Stimulated activated CD8-positive, alpha-beta memory T cell treated with anti-CD3 and anti-CD28 coated beads, Interleukin-7, amount 100 ng/mL, for 4 hours (primary cell): Measurements from ENCODE around the gene ALDOC.
"Not testable (repeated sequence)": the region's sequence is repeated elsewhere in the genome, so short reads cannot be mapped to it uniquely, and the experiment has no call there.

Source experiments
- DNase-seq, 2 donors: peaks; one replicate each; pipeline ENCODE4 v3.0.0-alpha.2; 2020; ENCODE audit warnings: low read depth in 2 of 2

Gene ALDOC

DNA sequence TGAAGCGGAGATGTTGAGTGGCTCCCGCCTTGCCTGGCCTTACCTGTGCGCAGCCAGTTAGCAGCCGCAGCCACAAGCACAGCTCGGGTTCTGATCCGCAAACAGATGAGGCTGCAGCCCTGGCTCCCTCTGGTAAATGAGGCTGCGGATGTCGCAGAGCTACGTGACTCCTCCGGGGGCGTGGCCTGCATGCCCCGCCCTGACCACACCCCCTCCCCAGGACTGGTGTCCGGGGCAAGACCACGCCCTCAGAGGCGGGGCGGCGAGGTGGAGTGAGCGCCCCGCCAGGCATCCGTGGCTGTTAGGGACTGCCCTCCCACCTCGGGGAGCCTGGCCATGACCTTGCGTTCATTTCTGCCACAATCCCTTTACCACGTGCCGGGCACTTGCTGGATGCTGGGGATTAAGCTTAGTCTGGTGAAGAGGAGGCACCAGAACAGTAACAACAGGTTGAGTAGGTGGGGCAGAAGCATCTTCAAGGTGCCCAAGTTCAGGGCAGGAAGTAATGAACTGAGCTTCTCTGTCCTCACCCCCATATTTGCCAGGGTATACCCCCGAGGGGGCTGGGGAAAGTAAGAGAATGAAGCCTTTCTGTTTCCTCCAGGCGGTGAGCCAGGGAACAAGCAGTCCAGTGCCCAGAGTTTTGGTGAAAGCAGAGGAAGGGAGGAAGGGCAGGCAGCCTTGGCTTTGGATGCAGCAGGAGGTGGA lies at the start of gene ALDOC:
Gene ALDOC, minus strand, starts transcription at position 138 of the 708 bp plus-strand sequence. CDS start 1,363 bp downstream, outside the sequence.
- DNase-seq, result peak; percentile 90 to 98

DNA sequence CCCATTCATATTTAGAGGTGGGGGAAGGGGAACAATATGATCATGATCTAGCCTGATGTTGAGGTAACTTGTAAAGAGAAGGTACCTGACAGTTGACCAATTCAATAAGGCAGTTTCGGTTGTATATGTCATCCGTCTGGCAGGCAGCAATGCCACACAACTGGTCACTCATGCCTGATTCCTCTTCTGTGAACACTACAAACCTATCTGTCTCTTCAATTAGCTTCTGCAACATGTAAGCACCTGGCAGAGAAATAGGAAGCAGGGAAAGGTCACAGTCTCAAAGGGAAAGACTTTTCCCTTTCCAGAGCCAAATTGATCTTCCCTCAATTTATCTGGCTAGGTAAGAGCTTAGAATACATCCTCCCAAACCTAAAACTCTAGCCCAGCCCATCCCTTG lies 47.5 kb upstream of the ALDOC start:
- DNase-seq, result no peak

- DNase-seq, result no peak
Measured at GRCh38 chr17:28623696-28624095, 47.0 kb upstream of the ALDOC start.

GRCh38 chr17:28622186-28622585 lies 45.5 kb upstream of the ALDOC start:
- no peak for DNase-seq

- DNase-seq, result no peak
Measured at GRCh38 chr17:28620010-28620409, 43.3 kb upstream of the ALDOC start.

DNA sequence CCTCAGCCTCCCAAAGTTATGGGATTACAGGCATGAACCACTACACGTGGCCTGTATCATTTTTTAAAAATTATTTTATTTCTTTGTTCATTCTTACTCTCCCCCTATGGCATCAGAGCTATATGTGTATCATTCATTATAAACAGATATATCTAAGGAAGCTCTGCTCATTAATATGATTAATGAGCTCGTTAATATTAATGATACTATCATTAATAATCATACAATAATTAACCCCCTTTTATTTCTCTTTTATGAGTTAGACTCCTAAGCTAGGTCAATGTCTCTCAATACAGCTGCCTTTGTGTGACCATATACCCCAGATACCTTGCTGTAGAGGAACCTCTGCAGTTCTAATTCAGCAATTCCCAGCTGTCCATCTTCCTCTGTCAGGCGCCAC lies 41.8 kb upstream of the ALDOC start:
- no peak for DNase-seq

DNA sequence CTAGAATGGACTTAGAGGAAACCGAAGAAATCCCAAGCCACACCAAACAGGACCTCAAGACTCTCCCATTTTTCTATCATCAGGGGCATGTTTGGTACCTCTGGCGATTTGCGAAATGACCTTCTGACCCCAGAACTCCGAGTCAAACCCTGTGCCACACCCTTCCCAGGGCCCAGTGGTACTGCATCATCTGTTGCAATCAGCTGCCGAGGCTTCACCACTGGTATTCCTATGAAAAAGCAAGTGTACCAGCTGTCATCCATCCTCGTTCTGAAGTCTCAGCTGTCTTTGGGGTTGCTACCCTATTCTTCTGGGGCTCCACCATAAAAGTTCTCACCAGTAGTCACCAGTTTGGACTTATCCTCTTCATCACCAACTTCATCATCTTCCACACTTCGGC lies 39.6 kb upstream of the ALDOC start:
- no peak for DNase-seq

DNA sequence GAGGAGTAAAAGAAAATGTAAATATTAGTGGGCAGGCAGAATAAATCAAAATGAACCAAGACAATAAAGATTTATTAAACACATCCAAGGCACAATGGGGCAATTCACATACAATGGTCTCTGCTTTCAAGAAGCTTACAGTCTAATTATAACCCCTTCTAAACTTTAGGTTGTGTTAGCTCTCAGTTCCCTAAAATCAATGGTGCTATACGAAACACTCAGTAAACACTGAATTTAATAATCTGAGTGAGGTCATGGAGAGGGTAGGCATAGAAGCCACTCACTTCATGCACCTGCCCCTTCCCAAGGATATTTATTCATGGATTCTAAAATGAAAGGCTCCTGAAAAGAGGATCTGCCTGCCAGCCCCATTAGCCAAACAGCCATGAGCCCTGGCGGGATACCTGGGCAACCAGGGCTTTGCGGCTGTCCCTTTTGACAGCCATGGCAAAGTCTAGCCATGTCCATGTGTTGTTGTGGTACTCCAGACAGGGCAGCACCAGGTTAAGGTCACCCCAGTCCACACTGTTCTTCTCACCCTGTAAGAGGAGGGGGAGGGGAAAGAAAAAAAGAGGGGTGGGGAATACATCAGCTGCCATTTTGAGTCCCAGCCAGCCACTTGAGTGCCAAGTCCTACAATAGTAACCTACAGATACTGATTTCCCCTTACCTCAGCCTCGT lies 38.7 kb upstream of the ALDOC start:
- no peak for DNase-seq

GRCh38 chr17:28613931-28614381 lies 37.3 kb upstream of the ALDOC start, which contains the start of gene RSKR:
RSKR (minus strand) TSS chr17:28614185; CDS start chr17:28614161, 24 bp downstream.
- no peak for DNase-seq

DNA sequence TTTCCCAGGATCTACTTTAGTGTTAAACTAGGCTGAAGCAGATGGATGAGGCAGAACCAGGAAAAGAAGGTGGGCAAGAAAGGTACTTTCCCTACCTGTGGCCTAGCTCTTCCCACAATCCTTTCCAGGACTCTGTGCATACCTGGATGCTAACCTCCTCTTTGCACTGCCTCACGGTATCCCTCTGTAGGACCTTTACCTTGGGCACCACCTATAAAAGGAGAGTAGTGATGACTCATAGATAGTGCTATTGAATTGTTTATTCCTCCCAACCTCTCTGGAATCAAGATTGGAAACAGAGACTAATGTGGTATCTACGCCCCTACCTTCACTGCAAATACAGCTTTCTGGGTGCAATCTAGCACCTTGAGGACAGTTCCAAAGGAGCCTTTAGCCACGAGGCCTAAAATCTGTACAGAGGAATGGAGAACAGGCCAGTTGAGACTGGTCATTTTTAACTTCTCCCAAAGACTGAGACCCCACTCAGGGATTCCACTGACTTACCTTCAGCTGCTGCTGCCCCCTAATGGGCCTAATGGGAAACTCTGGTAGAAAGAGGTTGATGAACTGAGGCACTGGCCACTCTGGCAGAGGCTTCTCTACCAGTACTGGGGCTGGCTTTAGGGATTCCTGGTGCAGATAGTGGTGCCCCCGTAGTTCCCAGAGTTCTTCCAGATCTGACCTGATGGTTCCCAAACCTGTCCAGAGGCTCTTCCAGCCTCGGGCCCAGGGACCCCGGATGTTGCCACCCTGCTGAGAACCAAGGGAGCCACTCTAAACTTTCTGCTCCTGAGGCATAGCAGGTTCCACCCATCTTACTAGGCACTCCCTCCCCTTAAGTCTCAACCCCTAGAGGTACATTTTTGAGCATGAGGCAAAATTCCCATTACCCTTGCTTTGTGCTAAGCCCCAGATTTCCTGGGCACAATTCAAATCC lies 36.5 kb upstream of the ALDOC start:
- peak in 1 of 2 donors; percentile 9 for DNase-seq

- no peak for DNase-seq
Measured at GRCh38 chr17:28612531-28612930, 35.8 kb upstream of the ALDOC start.

DNA sequence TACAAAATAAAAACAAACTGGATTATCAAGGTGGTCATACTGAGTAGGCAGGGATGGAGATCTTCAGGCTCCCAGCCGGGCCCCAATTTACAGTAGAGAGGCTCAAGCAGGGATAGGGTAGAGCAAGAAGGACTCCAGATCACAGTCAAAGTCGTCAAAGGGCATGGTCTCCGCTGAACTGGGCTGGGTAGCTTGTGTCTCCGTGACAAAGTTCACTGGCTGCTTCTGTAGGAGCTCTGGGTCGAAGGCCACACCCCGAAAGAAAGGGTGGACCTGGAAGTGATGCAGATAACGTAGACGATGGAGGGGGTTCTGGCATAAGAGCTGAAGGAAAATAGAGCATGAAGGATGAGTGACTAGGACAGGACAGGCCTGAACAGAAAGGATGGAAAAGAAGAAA lies 33.7 kb upstream of the ALDOC start:
- no peak for DNase-seq

DNA sequence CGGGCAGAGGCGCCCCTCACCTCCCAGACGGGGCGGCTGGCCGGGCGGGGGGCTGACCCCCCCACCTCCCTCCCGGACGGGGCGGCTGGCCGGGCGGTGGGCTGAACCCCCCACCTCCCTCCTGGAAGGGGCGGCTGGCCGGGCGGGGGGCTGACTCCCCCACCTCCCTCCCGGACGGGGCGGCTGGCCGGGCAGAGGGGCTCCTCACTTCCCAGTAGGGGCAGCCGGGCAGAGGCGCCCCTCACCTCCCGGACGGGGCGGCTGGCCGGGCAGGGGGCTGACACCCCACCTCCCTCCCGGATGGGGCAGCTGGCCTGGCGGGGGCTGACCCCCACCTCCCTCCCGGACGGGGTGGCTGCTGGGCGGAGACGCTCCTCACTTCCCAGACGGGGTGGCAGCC lies 27.3 kb upstream of the ALDOC start:
- not testable (repeated sequence) for DNase-seq

DNA sequence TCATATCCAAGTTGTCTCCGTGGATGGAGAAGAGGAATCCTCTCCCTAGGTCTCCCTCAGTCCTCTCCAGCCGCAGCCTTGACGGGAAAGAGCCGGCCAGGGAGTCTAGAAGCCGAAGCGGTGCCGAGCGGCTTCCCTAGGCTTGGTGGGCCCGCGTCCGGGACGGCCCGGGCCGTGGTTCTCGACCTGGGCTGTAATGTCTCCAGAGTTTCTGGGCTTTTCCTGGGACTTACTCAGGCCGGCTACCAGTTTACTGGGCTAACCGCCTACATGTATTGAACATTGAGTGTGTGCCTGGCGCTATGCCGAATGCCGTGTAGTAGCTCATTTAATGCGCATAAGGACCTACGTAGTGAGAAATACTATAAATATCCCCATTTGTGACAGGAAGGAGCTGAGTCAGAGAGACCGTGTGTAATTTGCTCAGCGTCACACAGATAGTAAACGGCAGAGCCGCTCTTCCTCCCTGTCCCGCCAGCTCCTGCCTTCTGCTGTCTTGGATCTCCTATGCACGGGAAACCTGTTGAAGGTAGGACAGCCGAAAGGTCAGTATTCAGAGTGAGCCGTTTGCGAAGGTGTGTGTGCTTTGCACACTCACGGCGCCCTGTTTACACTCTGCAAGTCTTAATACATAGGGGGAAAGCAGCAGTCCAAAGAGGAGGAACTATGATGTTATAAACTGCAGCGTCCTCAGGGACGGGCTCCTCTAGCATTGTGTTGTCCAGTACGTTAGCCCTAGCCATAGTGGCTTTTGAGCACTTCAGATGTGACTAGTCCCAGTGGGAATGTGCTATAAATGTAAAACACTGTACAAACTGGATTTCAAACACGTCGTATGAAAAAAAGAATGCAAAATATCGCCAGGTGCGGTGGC lies 22.9 kb upstream of the ALDOC start:
- DNase-seq, result peak; percentile 54

GRCh38 chr17:28598799-28599310 lies 22.2 kb upstream of the ALDOC start, which contains the start of gene SPAG5:
SPAG5 (minus strand) TSS chr17:28599025; CDS start chr17:28598946, 79 bp downstream.
- DNase-seq, result peak; percentile 85 to 90

DNA sequence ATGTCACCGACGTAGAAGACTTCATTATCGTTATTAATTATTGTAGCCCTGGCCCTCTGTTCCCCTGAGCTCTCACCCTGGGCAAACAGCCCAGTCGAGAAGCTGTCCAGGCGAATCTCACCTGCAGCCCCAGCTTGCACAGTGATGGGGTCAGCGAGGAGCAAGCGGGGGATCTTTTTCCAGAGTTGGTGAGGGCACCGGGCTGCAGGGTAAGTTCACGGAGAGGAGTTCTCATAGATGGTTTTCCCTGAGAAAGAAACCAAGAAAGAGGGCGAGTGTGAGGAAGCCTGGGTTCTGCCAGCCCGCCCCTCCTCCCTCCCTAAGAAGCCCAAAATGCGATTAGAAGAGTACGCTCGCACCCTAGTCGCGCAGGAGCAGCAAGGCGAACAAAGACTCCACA lies 21.7 kb upstream of the ALDOC start:
- no peak for DNase-seq

- DNase-seq, result no peak
Measured at GRCh38 chr17:28597606-28598383, 21.1 kb upstream of the ALDOC start.

GRCh38 chr17:28592260-28592659 lies 15.6 kb upstream of the ALDOC start:
- no peak for DNase-seq

DNA sequence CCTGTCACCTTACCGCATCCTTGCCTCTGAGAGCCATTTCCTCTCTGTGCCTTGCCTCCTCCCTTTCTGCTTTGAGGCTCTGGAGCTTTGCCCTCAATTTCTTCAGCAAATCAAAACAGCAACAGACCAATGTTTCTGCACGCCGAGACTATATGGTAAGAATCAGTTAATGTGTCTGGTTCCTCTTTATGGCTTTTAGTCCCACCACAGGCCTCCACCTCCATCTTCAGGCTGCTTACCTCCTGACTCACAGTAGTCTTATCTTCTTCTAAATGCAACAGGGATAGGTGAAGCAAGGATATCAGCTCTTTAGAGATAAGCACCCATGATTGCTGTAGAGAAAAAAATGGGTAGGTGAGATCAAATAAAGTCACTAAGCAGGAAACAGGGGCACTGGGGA lies 9.2 kb upstream of the ALDOC start:
- no peak for DNase-seq

- DNase-seq, result no peak
Measured at GRCh38 chr17:28584434-28584833, 7.7 kb upstream of the ALDOC start.
